NB4 (cell line): ENCODE data around the gene PRKAA1.
A peak's percentile ranks its signal among the peaks of the same experiment; 100 is the strongest.

Experiments used
- POLR2A ChIP-seq: IDR thresholded peaks from 2 replicates; pipeline ENCODE4 v1.6.1; 2011; ENCODE audit warnings: mild to moderate bottlenecking; ENCODE audit not compliant: insufficient read length; ENCODE audit errors: extremely low read depth
- TF ChIP-seq, protein P1 (sequence below): IDR thresholded peaks from one replicate; pipeline ENCODE4 v1.5.1; 2012; ENCODE audit warnings: low read depth, low read length

- TF ChIP-seq, protein P1, sequence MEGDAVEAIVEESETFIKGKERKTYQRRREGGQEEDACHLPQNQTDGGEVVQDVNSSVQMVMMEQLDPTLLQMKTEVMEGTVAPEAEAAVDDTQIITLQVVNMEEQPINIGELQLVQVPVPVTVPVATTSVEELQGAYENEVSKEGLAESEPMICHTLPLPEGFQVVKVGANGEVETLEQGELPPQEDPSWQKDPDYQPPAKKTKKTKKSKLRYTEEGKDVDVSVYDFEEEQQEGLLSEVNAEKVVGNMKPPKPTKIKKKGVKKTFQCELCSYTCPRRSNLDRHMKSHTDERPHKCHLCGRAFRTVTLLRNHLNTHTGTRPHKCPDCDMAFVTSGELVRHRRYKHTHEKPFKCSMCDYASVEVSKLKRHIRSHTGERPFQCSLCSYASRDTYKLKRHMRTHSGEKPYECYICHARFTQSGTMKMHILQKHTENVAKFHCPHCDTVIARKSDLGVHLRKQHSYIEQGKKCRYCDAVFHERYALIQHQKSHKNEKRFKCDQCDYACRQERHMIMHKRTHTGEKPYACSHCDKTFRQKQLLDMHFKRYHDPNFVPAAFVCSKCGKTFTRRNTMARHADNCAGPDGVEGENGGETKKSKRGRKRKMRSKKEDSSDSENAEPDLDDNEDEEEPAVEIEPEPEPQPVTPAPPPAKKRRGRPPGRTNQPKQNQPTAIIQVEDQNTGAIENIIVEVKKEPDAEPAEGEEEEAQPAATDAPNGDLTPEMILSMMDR, result peak; percentile 61
- TF ChIP-seq POLR2A, result no peak
Measured at GRCh38 chr5:40736103-40736875, 61.9 kb downstream of the PRKAA1 start.
